ENCODE measurements around the gene RNF17.

DNA sequence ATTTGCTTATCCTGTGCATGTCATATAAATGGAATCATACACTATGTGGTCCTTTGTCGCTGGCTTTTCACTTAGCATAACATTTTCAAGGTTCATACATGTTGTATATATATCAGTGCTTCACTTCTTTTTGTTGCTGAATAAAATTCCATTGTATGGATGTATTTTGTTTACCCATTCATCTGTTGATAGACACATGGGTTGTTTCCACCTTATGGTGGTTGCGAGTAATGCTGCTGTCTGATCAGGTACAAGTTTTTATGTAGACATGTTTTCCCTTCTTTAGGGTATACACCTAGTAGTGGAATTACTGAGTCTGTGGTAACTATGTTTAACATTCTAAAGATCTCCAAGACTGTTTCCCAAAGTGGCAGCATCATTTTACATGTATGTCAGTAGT is 102.5 kb downstream of the RNF17 start:
- no peak for TF ChIP-seq EZH2 (IDR thresholded peaks at IDR 0.05; ENCODE audit: borderline replicate concordance, low read depth, low read length, severe bottlenecking)
- TF ChIP-seq, protein P1, sequence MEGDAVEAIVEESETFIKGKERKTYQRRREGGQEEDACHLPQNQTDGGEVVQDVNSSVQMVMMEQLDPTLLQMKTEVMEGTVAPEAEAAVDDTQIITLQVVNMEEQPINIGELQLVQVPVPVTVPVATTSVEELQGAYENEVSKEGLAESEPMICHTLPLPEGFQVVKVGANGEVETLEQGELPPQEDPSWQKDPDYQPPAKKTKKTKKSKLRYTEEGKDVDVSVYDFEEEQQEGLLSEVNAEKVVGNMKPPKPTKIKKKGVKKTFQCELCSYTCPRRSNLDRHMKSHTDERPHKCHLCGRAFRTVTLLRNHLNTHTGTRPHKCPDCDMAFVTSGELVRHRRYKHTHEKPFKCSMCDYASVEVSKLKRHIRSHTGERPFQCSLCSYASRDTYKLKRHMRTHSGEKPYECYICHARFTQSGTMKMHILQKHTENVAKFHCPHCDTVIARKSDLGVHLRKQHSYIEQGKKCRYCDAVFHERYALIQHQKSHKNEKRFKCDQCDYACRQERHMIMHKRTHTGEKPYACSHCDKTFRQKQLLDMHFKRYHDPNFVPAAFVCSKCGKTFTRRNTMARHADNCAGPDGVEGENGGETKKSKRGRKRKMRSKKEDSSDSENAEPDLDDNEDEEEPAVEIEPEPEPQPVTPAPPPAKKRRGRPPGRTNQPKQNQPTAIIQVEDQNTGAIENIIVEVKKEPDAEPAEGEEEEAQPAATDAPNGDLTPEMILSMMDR (IDR thresholded peaks at IDR 0.05; ENCODE audit: borderline replicate concordance, extremely low read depth, low read length, poor library complexity, severe bottlenecking): no peak

Data from DND-41 (cell line).